Measurements from ENCODE around the gene RAB18.

The RAB18 gene

DNA sequence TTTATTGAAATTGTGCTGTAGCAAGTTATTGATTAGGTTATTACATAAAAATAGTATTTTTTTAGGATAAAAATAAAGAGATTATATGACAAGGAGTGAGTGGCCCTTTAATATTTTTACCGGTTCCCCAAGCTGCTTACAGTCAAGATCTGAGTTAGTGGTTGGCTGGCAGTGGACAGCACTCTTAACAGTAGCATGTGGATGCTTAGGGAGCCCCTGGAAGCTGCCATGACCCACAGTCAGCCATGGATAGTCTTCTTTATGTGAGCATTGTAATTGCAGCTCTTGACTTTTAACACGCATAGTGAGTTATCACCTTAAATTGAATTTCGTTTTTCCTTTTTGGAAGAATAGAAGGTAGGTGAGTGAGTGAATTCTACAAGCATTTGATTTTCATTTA, 22.1 kb downstream of the RAB18 start:
- TF ChIP-seq KLF7 (tag by site-specific recombination; IDR thresholded peaks at IDR 0.05; ENCODE audit: borderline replicate concordance) (no peak), ZNF530 (tag by site-specific recombination; IDR thresholded peaks at IDR 0.05; ENCODE audit: low read depth) (no peak), ZBTB6 (tag by site-specific recombination; IDR thresholded peaks at IDR 0.05) (no peak), ZBTB20 (tag by site-specific recombination; IDR thresholded peaks at IDR 0.05) (no peak), KLF1 (tag by site-specific recombination; IDR thresholded peaks at IDR 0.05) (no peak), ZNF324 (tag by site-specific recombination; IDR thresholded peaks at IDR 0.05) (no peak), ZNF23 (tag by site-specific recombination; IDR thresholded peaks at IDR 0.05; ENCODE audit: borderline replicate concordance) (no peak), ZNF660 (tag by site-specific recombination; IDR thresholded peaks at IDR 0.05) (no peak), ZNF561 (tag by site-specific recombination; IDR thresholded peaks at IDR 0.05; ENCODE audit: borderline replicate concordance) (no peak), ZNF548 (tag by site-specific recombination; IDR thresholded peaks at IDR 0.05) (no peak), ZBTB21 (tag by site-specific recombination; IDR thresholded peaks at IDR 0.05) (no peak), ZNF155 (tag by site-specific recombination; IDR thresholded peaks at IDR 0.05) (no peak)
- TF ChIP-seq, protein P1, sequence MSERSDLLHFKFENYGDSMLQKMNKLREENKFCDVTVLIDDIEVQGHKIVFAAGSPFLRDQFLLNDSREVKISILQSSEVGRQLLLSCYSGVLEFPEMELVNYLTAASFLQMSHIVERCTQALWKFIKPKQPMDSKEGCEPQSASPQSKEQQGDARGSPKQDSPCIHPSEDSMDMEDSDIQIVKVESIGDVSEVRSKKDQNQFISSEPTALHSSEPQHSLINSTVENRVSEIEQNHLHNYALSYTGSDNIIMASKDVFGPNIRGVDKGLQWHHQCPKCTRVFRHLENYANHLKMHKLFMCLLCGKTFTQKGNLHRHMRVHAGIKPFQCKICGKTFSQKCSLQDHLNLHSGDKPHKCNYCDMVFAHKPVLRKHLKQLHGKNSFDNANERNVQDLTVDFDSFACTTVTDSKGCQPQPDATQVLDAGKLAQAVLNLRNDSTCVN (tag by site-specific recombination; optimal IDR thresholded peaks at IDR 0.05) = no peak
- ChIA-PET CTCF (no interaction called here), POLR2A (no interaction called here)
- H3K9me3 ChIP-seq (ENCODE audit: control insufficient read depth, insufficient read depth, low read depth, low read length) = no peaks in the 10 kb centered on the region
- 0 out of 3 replicates have a peak, but pooled peaks cover 0 to 4% of the 10 kb centered on the region in 2 experiments for H3K36me3 ChIP-seq (ENCODE audit: control insufficient read depth in 2 of 2, insufficient read depth in 1 of 2, low read length in 2 of 2)
- 0 out of 2 replicates have a peak, but pooled peaks cover 4% of the 10 kb centered on the region for H3K4me1 ChIP-seq (ENCODE audit: control insufficient read depth, insufficient read depth, low read length)
- no peak overlapping the region for H3K27ac ChIP-seq (ENCODE audit: extremely low read depth, low read depth, low read length)
- no peak overlapping the region for H3K4me3 ChIP-seq (ENCODE audit: low read depth, low read length)

DNA sequence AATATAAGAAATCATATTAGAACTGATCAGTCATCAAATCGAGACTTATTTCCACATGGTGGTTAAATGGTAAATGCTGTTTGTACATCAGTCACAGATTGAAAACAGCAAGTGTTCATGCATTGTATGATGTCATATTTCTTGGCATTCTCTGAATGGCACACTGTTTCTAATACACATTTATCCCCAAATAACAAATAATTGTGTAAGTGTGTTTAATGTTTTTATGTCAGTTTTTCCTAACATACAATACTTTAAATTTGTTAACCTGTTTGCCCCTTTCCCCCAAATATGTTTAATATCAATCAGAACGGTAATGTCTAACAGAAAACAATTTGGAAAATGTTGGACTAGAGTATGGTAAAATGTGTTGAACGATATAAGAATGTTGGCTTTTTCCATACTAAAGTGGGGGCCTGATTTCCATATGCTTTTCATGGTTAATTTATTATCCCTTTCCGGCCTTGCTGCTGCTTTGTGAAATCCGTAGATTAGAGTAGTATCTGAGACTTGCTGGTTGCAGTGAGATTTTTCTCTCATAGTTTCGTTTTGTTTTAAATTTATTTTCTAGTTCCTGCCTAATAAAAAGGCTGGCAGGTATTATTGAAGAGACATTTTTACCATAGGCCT, 23.7 kb downstream of the RAB18 start:
- H3K36me3 ChIP-seq (ENCODE audit: control insufficient read depth in 2 of 2, insufficient read depth in 1 of 2, low read length in 2 of 2) = 0 out of 3 replicates have a peak, but pooled peaks cover 0 to 4% of the 10 kb centered on the region in 2 experiments
- POLR2A ChIA-PET = no interaction called here
- no peak overlapping the region for H3K4me3 ChIP-seq (ENCODE audit: low read depth, low read length)
- H3K27ac ChIP-seq (ENCODE audit: extremely low read depth, low read depth, low read length) = no peak overlapping the region
- no peaks in the 10 kb centered on the region for H3K9me3 ChIP-seq (ENCODE audit: control insufficient read depth, insufficient read depth, low read depth, low read length)
- TF ChIP-seq, protein P2, sequence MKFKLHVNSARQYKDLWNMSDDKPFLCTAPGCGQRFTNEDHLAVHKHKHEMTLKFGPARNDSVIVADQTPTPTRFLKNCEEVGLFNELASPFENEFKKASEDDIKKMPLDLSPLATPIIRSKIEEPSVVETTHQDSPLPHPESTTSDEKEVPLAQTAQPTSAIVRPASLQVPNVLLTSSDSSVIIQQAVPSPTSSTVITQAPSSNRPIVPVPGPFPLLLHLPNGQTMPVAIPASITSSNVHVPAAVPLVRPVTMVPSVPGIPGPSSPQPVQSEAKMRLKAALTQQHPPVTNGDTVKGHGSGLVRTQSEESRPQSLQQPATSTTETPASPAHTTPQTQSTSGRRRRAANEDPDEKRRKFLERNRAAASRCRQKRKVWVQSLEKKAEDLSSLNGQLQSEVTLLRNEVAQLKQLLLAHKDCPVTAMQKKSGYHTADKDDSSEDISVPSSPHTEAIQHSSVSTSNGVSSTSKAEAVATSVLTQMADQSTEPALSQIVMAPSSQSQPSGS (tag by site-specific recombination; IDR thresholded peaks at IDR 0.05; ENCODE audit: low read depth) = peak; percentile 81
- TF ChIP-seq ZNF629 (tag by site-specific recombination; IDR thresholded peaks at IDR 0.05) (0 out of 2 replicates have a peak, but pooled peaks have one; percentile 15), IKZF3 (tag by site-specific recombination; IDR thresholded peaks at IDR 0.05) (no peak)
- CTCF ChIA-PET = no interaction called here
- 0 out of 2 replicates have a peak, but pooled peaks cover 4% of the 10 kb centered on the region for H3K4me1 ChIP-seq (ENCODE audit: control insufficient read depth, insufficient read depth, low read length)

GRCh38 chr10:27529010-27529783, 25.1 kb downstream of the RAB18 start:
- Histone ChIP-seq H3K27ac (ENCODE audit: extremely low read depth, low read depth, low read length) (no peak overlapping the region), H3K4me1 (ENCODE audit: control insufficient read depth, insufficient read depth, low read length) (0 out of 2 replicates have a peak, but pooled peaks cover 4% of the 10 kb centered on the region), H3K9me3 (ENCODE audit: control insufficient read depth, insufficient read depth, low read depth, low read length) (no peaks in the 10 kb centered on the region), H3K4me3 (ENCODE audit: low read depth, low read length) (no peak overlapping the region), H3K36me3 (ENCODE audit: control insufficient read depth in 2 of 2, insufficient read depth in 1 of 2, low read length in 2 of 2) (peaks cover 5 to 8% of the 10 kb centered on the region in 2 experiments; a peak in 2 of 3 replicates)
- TF ChIP-seq ZNF133 (tag by site-specific recombination; IDR thresholded peaks at IDR 0.05) (no peak), PRDM1 (tag by site-specific recombination; IDR thresholded peaks at IDR 0.05) (peak; percentile 50; the same call in 1 of the 2 replicates)
- POLR2A ChIA-PET = no interaction called here
- CTCF ChIA-PET = interaction anchor here (0.9 kb wide), 1 partner anchor 858 kb away, joined by 3 read pairs; no protein-coding TSS in a partner anchor

All from HEK293 (cell line).